ENCODE results near the gene BACH2. TPM values are rescaled to one million over a fixed set of nuclear protein-coding genes. Genes with fewer than 3 reads are reported as not detected.

BACH2 gene
- total and polyA plus RNA-seq, 12 donors, result 0.16 to 4.7 (median 2.4) TPM

DNA sequence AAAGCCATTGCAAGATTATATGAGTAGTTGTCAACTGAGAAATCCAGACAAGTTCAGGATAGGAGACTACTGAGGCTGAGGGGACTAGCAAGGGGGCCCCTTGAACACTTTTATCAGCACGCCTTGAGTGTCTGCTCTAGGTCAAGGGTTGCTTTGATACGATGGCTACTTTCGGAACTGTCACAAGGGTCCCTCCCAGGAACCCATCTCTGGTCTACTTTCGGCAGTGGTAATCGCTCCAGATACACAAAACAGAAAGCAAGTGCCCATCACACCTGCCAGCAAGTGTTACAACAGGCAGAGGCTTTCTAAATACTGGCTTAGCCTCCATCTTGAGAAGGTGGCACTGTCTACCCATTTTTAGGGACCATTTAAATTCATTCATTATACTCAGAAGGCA, 341.3 kb downstream of the BACH2 start:
- Histone ChIP-seq H3K36me3 (peaks cover 0 to 11% (median 0%) of the 10 kb centered on the region in 9 donors), H3K27ac (no peak overlapping the region), H3K4me1 (peaks cover 0 to 23% (median 0%) of the 10 kb centered on the region in 9 donors), H3K4me3 (no peak overlapping the region), H3K27me3 (no peaks in the 10 kb centered on the region), H3K9me3 (no peaks in the 10 kb centered on the region)
- intact Hi-C loops (cut with DNase I), result no loop called here
- TF ChIP-seq, protein P1, sequence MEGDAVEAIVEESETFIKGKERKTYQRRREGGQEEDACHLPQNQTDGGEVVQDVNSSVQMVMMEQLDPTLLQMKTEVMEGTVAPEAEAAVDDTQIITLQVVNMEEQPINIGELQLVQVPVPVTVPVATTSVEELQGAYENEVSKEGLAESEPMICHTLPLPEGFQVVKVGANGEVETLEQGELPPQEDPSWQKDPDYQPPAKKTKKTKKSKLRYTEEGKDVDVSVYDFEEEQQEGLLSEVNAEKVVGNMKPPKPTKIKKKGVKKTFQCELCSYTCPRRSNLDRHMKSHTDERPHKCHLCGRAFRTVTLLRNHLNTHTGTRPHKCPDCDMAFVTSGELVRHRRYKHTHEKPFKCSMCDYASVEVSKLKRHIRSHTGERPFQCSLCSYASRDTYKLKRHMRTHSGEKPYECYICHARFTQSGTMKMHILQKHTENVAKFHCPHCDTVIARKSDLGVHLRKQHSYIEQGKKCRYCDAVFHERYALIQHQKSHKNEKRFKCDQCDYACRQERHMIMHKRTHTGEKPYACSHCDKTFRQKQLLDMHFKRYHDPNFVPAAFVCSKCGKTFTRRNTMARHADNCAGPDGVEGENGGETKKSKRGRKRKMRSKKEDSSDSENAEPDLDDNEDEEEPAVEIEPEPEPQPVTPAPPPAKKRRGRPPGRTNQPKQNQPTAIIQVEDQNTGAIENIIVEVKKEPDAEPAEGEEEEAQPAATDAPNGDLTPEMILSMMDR (IDR thresholded peaks at IDR 0.05), result no peak
- ATAC-seq (no peak), DNase-seq (no peak)
- WGBS, 2 donors, result 81 to 82% methylated on average over 5 of the region's 5 CpGs

GRCh38 chr6:89954721-89955148, 341.9 kb downstream of the BACH2 start:
- ATAC-seq, result no peak
- TF ChIP-seq, protein P1 (IDR thresholded peaks at IDR 0.05), result no peak
- no peaks in the 10 kb centered on the region for H3K27me3 ChIP-seq
- no peak overlapping the region for H3K4me3 ChIP-seq
- peaks cover 0 to 23% (median 0%) of the 10 kb centered on the region in 9 donors for H3K4me1 ChIP-seq
- H3K9me3 ChIP-seq, result no peaks in the 10 kb centered on the region
- DNase-seq, result no peak
- H3K27ac ChIP-seq, result no peak overlapping the region
- H3K36me3 ChIP-seq, result peaks cover 0 to 17% (median 0%) of the 10 kb centered on the region in 9 donors
- intact Hi-C loops (cut with DNase I), result no loop called here
- 86 to 89% methylated on average over 1 of the region's 1 CpG for WGBS, 2 donors

GRCh38 chr6:89952686-89953085, 344.0 kb downstream of the BACH2 start:
- TF ChIP-seq, protein P1 (IDR thresholded peaks at IDR 0.05), result no peak
- peak in 2 of 8 donors; percentile 11 to 29 for ATAC-seq
- H3K36me3 ChIP-seq, result peaks cover 0 to 28% (median 0%) of the 10 kb centered on the region in 9 donors
- no peak overlapping the region for H3K27ac ChIP-seq
- H3K4me3 ChIP-seq, result no peak overlapping the region
- intact Hi-C loops (cut with DNase I), result no loop called here
- 76 to 77% methylated on average over 4 of the region's 4 CpGs for WGBS, 2 donors
- H3K27me3 ChIP-seq, result no peaks in the 10 kb centered on the region
- DNase-seq, result no peak
- H3K9me3 ChIP-seq, result no peaks in the 10 kb centered on the region
- peaks cover 0 to 23% (median 0%) of the 10 kb centered on the region in 9 donors for H3K4me1 ChIP-seq

- H3K4me3 ChIP-seq, result no peak overlapping the region
- 62 to 70% methylated on average over 6 of the region's 6 CpGs for WGBS, 2 donors
- ATAC-seq, result no peak
- TF ChIP-seq, protein P1 (IDR thresholded peaks at IDR 0.05), result no peak
- H3K4me1 ChIP-seq, result peaks cover 0 to 23% (median 0%) of the 10 kb centered on the region in 9 donors
- H3K27ac ChIP-seq, result no peak overlapping the region
- H3K27me3 ChIP-seq, result no peaks in the 10 kb centered on the region
- no peaks in the 10 kb centered on the region for H3K9me3 ChIP-seq
- intact Hi-C loops (cut with DNase I), result no loop called here
- H3K36me3 ChIP-seq, result peaks cover 0 to 28% (median 0%) of the 10 kb centered on the region in 9 donors
- DNase-seq, result no peak
These were observed 344.5 kb downstream of the BACH2 start for GRCh38 chr6:89952105-89952671.

All from heart right ventricle (tissue), 16 donors.